Fibroblast of pulmonary artery (primary cell): ENCODE results near the gene IMPG2.

Experiments
- DNase-seq: peaks from one replicate; pipeline ENCODE4 v3.0.0-alpha.2; 2010; ENCODE audit warnings: low read depth
- H3K4me3 ChIP-seq: replicated peaks from 2 replicates; pipeline ENCODE4 v1.5.1; 2011; ENCODE audit warnings: low read depth, mild to moderate bottlenecking, control low read depth, low read length, moderate library complexity
- TF ChIP-seq, protein P1 (sequence below): IDR thresholded peaks from 2 replicates; pipeline ENCODE4 v1.5.1; 2011; ENCODE audit warnings: mild to moderate bottlenecking, control low read depth, low read length, inconsistent platforms; ENCODE audit errors: missing control alignments

Gene IMPG2

DNA sequence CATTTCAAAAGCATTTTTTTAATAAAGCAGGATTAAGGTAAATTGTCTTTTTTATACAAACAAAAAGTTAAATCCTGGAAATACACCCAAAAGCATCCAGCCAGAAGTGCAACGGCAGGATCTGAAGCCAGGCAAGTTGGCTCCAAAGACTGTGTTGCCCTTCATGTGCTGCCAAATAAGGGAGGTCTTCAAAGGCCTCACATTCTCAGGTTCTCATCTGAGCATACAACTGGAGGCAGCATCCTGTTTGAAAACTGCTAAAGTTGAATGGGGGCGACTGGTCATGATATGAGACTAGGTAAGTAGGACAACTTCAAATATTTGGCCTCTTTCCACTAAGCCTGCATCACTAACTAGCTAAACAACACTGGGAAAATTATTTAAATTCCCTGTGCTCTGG is 52.2 kb downstream of the IMPG2 start:
- no peak for DNase-seq
- H3K4me3 ChIP-seq: no peak overlapping the region
- TF ChIP-seq, protein P1, sequence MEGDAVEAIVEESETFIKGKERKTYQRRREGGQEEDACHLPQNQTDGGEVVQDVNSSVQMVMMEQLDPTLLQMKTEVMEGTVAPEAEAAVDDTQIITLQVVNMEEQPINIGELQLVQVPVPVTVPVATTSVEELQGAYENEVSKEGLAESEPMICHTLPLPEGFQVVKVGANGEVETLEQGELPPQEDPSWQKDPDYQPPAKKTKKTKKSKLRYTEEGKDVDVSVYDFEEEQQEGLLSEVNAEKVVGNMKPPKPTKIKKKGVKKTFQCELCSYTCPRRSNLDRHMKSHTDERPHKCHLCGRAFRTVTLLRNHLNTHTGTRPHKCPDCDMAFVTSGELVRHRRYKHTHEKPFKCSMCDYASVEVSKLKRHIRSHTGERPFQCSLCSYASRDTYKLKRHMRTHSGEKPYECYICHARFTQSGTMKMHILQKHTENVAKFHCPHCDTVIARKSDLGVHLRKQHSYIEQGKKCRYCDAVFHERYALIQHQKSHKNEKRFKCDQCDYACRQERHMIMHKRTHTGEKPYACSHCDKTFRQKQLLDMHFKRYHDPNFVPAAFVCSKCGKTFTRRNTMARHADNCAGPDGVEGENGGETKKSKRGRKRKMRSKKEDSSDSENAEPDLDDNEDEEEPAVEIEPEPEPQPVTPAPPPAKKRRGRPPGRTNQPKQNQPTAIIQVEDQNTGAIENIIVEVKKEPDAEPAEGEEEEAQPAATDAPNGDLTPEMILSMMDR: no peak

DNA sequence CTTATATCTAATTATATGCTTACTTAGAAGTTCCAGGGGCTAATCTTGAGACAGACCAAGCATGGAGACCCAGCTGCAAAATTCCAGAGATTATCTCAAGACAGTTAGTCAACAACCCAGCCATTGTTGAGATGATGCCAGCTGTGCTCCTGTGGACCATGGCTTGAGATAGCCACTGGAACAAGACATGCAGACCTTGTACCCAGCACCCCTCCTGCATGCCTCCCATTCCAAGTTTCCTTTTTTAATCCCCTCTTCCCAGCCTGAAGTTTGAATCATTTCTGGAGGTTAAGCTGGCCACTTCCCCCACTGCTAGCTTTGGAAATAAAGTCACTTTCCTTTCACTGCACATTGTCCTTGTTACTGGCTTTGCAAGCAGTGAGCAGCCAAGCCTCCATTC is 53.8 kb downstream of the IMPG2 start:
- TF ChIP-seq, protein P1: no peak
- H3K4me3 ChIP-seq: no peak overlapping the region
- DNase-seq: no peak

DNA sequence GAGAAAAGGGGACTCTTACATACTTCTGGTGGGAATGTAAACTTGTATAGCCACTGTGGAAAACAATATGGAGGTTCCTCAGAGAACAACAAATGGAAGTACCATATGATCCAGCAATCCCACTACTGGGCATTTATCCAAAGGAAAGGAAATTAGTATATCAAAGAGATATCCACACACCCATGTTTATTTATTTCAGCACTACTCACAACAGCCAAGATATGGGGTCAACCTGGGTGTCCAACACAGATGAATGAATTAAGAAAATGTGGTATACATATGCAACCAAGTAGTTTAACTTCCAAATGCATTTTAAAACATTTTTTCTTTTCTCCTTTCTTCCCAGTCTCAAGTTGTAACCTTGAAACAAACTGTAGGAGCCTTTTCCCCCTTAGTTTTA is 54.3 kb downstream of the IMPG2 start:
- DNase-seq: no peak
- TF ChIP-seq, protein P1: no peak
- H3K4me3 ChIP-seq: no peak overlapping the region

DNA sequence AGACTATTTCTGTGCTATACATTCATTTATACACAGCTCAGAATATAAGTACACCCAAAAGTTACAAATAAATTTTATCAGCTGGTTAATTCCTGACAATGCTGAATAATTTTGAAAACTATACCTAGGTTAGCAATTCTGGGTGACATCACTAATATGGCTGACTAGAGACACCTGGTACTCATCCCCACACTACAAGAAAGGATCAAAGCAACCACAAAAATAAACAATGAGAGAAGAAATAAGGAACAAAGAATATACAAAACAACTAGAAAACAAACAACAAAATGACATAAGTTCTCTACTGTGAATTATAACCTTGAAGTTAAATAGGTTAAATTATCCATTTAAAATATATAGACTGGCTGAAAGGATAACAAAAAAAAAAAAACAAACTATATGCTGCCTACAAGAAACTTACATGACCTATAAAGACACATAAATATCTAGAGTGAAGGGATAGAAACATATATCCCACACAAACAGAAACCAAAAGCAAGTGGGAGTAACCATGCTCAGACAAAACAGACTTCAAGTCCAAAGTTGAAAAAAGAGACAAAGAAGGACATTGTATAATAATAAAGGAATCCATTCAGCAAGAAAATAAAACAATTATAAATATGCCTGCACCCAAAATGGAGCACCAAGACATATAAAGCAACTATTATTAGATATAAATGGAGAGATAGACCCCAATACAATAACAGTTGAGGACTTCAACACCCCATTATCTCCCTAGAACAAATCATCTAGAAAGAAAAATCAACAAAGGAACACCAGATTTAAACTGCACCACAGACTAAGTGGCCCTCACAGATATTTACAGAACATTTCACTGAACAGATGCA is 57.8 kb downstream of the IMPG2 start:
- H3K4me3 ChIP-seq: no peak overlapping the region
- TF ChIP-seq, protein P1: no peak
- no peak for DNase-seq

DNA sequence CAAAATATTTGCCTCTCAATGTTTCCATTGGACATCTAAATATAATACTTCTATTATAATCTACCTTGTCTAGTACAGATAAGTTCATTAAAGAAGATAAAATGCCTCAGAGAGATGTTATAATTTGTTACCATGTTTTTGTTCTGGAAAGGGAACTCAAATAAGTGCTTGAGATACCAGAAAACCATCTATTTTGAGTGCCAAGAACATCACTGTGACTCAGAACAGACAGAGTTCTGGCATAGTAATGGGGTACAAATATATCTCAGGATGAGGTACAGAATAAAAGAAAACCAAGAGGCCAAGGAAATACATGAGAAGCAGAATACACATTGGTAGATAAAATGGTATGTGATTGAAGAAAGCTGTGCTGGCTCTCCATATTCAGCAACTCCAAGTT is 58.9 kb downstream of the IMPG2 start:
- H3K4me3 ChIP-seq: no peak overlapping the region
- peak; percentile 17 for DNase-seq
- TF ChIP-seq, protein P1: no peak

DNA sequence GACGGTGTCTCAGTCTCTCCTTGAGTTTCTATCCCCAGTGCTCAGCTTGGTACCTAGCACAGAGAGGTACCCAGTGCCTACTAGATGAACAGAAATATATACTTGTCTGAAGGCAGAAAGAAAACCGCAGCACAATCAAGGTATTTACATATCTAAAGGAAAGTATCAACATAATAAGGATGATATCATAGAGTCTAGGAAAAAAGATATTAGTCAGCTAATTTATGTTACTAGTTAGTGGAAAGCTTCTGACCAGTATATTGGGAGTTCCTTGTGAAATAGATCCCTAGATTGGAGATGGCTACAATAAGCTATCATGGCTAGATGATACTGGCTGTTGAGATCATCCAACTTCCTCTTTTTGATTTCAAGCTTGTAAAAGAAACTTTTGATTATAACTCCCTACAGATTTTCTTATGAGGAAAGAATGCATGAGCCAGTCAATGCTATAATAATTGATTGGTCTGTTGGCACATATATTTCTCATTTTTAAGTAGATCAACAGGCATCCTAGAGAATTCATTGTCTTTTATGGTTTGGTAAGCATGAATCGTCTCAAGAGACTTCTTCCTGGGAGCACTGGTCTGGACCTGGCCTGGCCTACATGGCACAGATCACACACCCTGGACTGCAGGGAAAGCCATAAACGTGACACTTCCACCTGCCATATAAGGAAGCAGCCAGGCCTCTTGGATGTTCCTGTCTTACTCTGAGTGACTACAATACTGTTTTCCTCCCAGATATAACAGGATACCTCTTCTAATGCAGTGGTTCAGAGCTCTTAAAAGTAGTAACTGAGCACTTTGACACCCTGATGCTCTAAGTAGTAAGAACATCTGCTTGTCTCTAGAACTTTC is 60.7 kb downstream of the IMPG2 start:
- DNase-seq: no peak
- no peak overlapping the region for H3K4me3 ChIP-seq
- TF ChIP-seq, protein P1: no peak
